ENCODE data around the gene FOXP4.

GRCh38 chr6:41523915-41524633 lies 22.1 kb upstream of the FOXP4 start:
- no peak for TF ChIP-seq POLR2A (IDR thresholded peaks at IDR 0.05; ENCODE audit: low read depth)
- TF ChIP-seq CTCF (IDR thresholded peaks at IDR 0.05): no peak
- no peak for TF ChIP-seq POLR2AphosphoS5 (IDR thresholded peaks at IDR 0.05)
- no peak for TF ChIP-seq EP300 (IDR thresholded peaks at IDR 0.05)
